Measurements from ENCODE around the gene KRTAP21-1. TPM values are rescaled to one million over a fixed set of nuclear protein-coding genes. Genes with fewer than 3 reads are reported as not detected.

KRTAP21-1 gene
- total RNA-seq, 1 donor from 2014 or later: not detected

- TF ChIP-seq EZH2 (IDR thresholded peaks at IDR 0.05; ENCODE audit: insufficient read depth, low read length): no peak
- TF ChIP-seq, protein P1, sequence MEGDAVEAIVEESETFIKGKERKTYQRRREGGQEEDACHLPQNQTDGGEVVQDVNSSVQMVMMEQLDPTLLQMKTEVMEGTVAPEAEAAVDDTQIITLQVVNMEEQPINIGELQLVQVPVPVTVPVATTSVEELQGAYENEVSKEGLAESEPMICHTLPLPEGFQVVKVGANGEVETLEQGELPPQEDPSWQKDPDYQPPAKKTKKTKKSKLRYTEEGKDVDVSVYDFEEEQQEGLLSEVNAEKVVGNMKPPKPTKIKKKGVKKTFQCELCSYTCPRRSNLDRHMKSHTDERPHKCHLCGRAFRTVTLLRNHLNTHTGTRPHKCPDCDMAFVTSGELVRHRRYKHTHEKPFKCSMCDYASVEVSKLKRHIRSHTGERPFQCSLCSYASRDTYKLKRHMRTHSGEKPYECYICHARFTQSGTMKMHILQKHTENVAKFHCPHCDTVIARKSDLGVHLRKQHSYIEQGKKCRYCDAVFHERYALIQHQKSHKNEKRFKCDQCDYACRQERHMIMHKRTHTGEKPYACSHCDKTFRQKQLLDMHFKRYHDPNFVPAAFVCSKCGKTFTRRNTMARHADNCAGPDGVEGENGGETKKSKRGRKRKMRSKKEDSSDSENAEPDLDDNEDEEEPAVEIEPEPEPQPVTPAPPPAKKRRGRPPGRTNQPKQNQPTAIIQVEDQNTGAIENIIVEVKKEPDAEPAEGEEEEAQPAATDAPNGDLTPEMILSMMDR (IDR thresholded peaks at IDR 0.05; ENCODE audit: insufficient read depth, low read depth, low read length): no peak
- H3K4me3 Mint-ChIP-seq (ENCODE audit: unreplicated experiment): no peak within 1 kb of the TSS
- Histone ChIP-seq H2AFZ (ENCODE audit: low read depth, low read length) (no peak within 1 kb of the TSS), H3K4me2 (ENCODE audit: low read length) (peak within 1 kb of the TSS; percentile 25), H3K9ac (ENCODE audit: low read length) (peak within 1 kb of the TSS; percentile 51), H3K36me3 (ENCODE audit: insufficient read depth, low read length) (no peaks in the 10 kb centered on the region), H3K79me2 (ENCODE audit: insufficient read depth, low read length) (no peaks in the 10 kb centered on the region), H3K4me1 (ENCODE audit: insufficient read depth, low read length) (peaks cover 3% of the 10 kb centered on the region), H3K27me3 (ENCODE audit: insufficient read depth, low read length) (no peaks in the 10 kb centered on the region), H3K9me3 (ENCODE audit: insufficient read depth, low read depth, low read length) (no peaks in the 10 kb centered on the region), H3K27ac (ENCODE audit: low read depth, low read length) (peak within 1 kb of the TSS; percentile 67), H4K20me1 (ENCODE audit: insufficient read depth, low read length) (no peaks in the 10 kb centered on the region), H3K4me3 (ENCODE audit: insufficient read depth, low read depth, low read length) (no peak within 1 kb of the TSS)
- FAIRE-seq (no peak), DNase-seq (ENCODE audit: low read depth) (peak; percentile 77)
- H3K27ac Mint-ChIP-seq (ENCODE audit: unreplicated experiment): peak within 1 kb of the TSS; percentile 45
- H3K4me1 Mint-ChIP-seq (ENCODE audit: low read depth, unreplicated experiment): peaks cover 17% of the 10 kb centered on the region
- H3K27me3 Mint-ChIP-seq (ENCODE audit: low read depth, unreplicated experiment): no peaks in the 10 kb centered on the region
- H3K36me3 Mint-ChIP-seq (ENCODE audit: low read depth, unreplicated experiment): no peaks in the 10 kb centered on the region
- no peaks in the 10 kb centered on the region for H3K9me3 Mint-ChIP-seq (ENCODE audit: unreplicated experiment)
Measured at GRCh38 chr21:30718239-30718909, 36.9 kb downstream of the KRTAP21-1 start, which contains the start of gene KRTAP21-3. Gene KRTAP21-3, minus strand, starts transcription at chr21:30718777. Its CDS starts 18 bp downstream, at chr21:30718759.

GRCh38 chr21:30717105-30717504, 38.1 kb downstream of the KRTAP21-1 start:
- Histone ChIP-seq H2AFZ (ENCODE audit: low read depth, low read length) (no peak overlapping the region), H3K79me2 (ENCODE audit: insufficient read depth, low read length) (no peaks in the 10 kb centered on the region), H3K9ac (ENCODE audit: low read length) (no peak overlapping the region), H3K4me2 (ENCODE audit: low read length) (no peak overlapping the region), H3K27ac (ENCODE audit: low read depth, low read length) (peak overlapping the region; percentile 50), H3K4me1 (ENCODE audit: insufficient read depth, low read length) (peaks cover 3% of the 10 kb centered on the region), H3K36me3 (ENCODE audit: insufficient read depth, low read length) (no peaks in the 10 kb centered on the region), H3K27me3 (ENCODE audit: insufficient read depth, low read length) (no peaks in the 10 kb centered on the region), H3K4me3 (ENCODE audit: insufficient read depth, low read depth, low read length) (no peak overlapping the region), H3K9me3 (ENCODE audit: insufficient read depth, low read depth, low read length) (no peaks in the 10 kb centered on the region), H4K20me1 (ENCODE audit: insufficient read depth, low read length) (no peaks in the 10 kb centered on the region)
- Mint-ChIP-seq H3K9me3 (ENCODE audit: unreplicated experiment) (peaks cover 3% of the 10 kb centered on the region), H3K27ac (ENCODE audit: unreplicated experiment) (peak overlapping the region; percentile 63), H3K4me1 (ENCODE audit: low read depth, unreplicated experiment) (peaks cover 17% of the 10 kb centered on the region), H3K27me3 (ENCODE audit: low read depth, unreplicated experiment) (no peaks in the 10 kb centered on the region), H3K36me3 (ENCODE audit: low read depth, unreplicated experiment) (no peaks in the 10 kb centered on the region), H3K4me3 (ENCODE audit: unreplicated experiment) (no peak overlapping the region)
- DNase-seq (ENCODE audit: low read depth) (peak; percentile 34), FAIRE-seq (no peak)
- no peak for TF ChIP-seq EZH2 (IDR thresholded peaks at IDR 0.05; ENCODE audit: insufficient read depth, low read length)
- TF ChIP-seq, protein P1 (IDR thresholded peaks at IDR 0.05; ENCODE audit: insufficient read depth, low read depth, low read length): no peak

GRCh38 chr21:30714946-30715345, 40.3 kb downstream of the KRTAP21-1 start:
- Histone ChIP-seq H3K27ac (ENCODE audit: low read depth, low read length) (no peak overlapping the region), H3K9me3 (ENCODE audit: insufficient read depth, low read depth, low read length) (no peaks in the 10 kb centered on the region), H3K4me2 (ENCODE audit: low read length) (no peak overlapping the region), H3K4me3 (ENCODE audit: insufficient read depth, low read depth, low read length) (no peak overlapping the region), H3K9ac (ENCODE audit: low read length) (no peak overlapping the region), H3K36me3 (ENCODE audit: insufficient read depth, low read length) (no peaks in the 10 kb centered on the region), H2AFZ (ENCODE audit: low read depth, low read length) (no peak overlapping the region), H3K4me1 (ENCODE audit: insufficient read depth, low read length) (peaks cover 3% of the 10 kb centered on the region), H3K79me2 (ENCODE audit: insufficient read depth, low read length) (no peaks in the 10 kb centered on the region), H3K27me3 (ENCODE audit: insufficient read depth, low read length) (no peaks in the 10 kb centered on the region), H4K20me1 (ENCODE audit: insufficient read depth, low read length) (no peaks in the 10 kb centered on the region)
- Mint-ChIP-seq H3K4me3 (ENCODE audit: unreplicated experiment) (no peak overlapping the region), H3K27me3 (ENCODE audit: low read depth, unreplicated experiment) (no peaks in the 10 kb centered on the region), H3K4me1 (ENCODE audit: low read depth, unreplicated experiment) (peaks cover 17% of the 10 kb centered on the region), H3K9me3 (ENCODE audit: unreplicated experiment) (peaks cover 3% of the 10 kb centered on the region), H3K27ac (ENCODE audit: unreplicated experiment) (no peak overlapping the region), H3K36me3 (ENCODE audit: low read depth, unreplicated experiment) (no peaks in the 10 kb centered on the region)
- FAIRE-seq (no peak), DNase-seq (ENCODE audit: low read depth) (no peak)
- TF ChIP-seq EZH2 (IDR thresholded peaks at IDR 0.05; ENCODE audit: insufficient read depth, low read length): no peak
- TF ChIP-seq, protein P1 (IDR thresholded peaks at IDR 0.05; ENCODE audit: insufficient read depth, low read depth, low read length): no peak

Measured in astrocyte (in vitro differentiated cells and primary cell).